Panc1 (cell line): ENCODE measurements around the gene LRIG3. TPM values are rescaled to one million over a fixed set of nuclear protein-coding genes. Genes with fewer than 3 reads are reported as not detected.

Experiments
- ATAC-seq: fragments of 200-7000 bp; cut with Tn5 transposase; 2 replicates; pipeline ENCODE4 v1.9.1; 2020; ENCODE audit warnings: mild to moderate bottlenecking, moderate library complexity
- Bru-seq: library from RNA; stranded (reverse); fragments of 400-500 nt; gene quantifications from one replicate; lab custom pipeline; 2021; lab: Mats Ljungman, UMichigan
- BruChase-seq, 2 experiments: library from RNA; stranded (reverse); fragments of 400-500 nt; gene quantifications; one replicate each; lab custom pipeline; 2021; lab: Mats Ljungman, UMichigan
- BruUV-seq: library from RNA; stranded (reverse); fragments of 400-500 nt; replicated peaks from 2 replicates; lab custom pipeline; 2021; lab: Mats Ljungman, UMichigan
- CTCF ChIA-PET: fragments of 300-600 bp; sonication (Branson Sonifier 250); formaldehyde crosslinking; loops from one replicate; lab custom pipeline; 2022; ENCODE audit warnings: antibody characterized with exemption; lab: Charles Lee
- POLR2A ChIA-PET: fragments of 300-600 bp; sonication (Branson Sonifier 250); formaldehyde crosslinking; loops from one replicate; lab custom pipeline; 2022; ENCODE audit warnings: antibody characterized with exemption; lab: Charles Lee
- DNase-seq: peaks from one replicate; pipeline ENCODE4 v3.0.0-alpha.2; 2010; ENCODE audit warnings: low read depth, low spot score
- H3K27ac ChIP-seq: 2 replicates; pipeline ENCODE4 v1.5.1; 2011; ENCODE audit warnings: mild to moderate bottlenecking, low read length, inconsistent platforms
- H3K27me3 ChIP-seq: fragments of 200-500 bp; sonication (Bioruptor generic); 2 replicates; pipeline ENCODE4 v1.6.0; 2014; ENCODE audit warnings: low read length, inconsistent platforms; ENCODE audit not compliant: control insufficient read depth, insufficient read depth
- H3K36me3 ChIP-seq: fragments of 200-500 bp; sonication (Bioruptor generic); 2 replicates; pipeline ENCODE4 v1.5.1; 2014; ENCODE audit warnings: inconsistent platforms, mild to moderate bottlenecking, low read length, moderate library complexity; ENCODE audit not compliant: control insufficient read depth, insufficient read depth
- H3K4me1 ChIP-seq: 2 replicates; pipeline ENCODE4 v1.5.1; 2011; ENCODE audit warnings: inconsistent platforms, mild to moderate bottlenecking, low read length, moderate library complexity; ENCODE audit not compliant: control insufficient read depth, insufficient read depth
- H3K4me3 ChIP-seq, 2 experiments: 2 replicates each; pipeline ENCODE4 v1.5.1; 2011 to 2012; ENCODE audit warnings: low read depth in 2 of 2, low read length in 2 of 2, mild to moderate bottlenecking in 2 of 2, inconsistent platforms in 1 of 2, moderate library complexity in 1 of 2
- H3K9me3 ChIP-seq: fragments of 200-500 bp; sonication (Bioruptor generic); 2 replicates; pipeline ENCODE4 v1.5.1; 2014; ENCODE audit warnings: low read depth, mild to moderate bottlenecking, inconsistent platforms, low read length, moderate library complexity; ENCODE audit not compliant: control insufficient read depth, insufficient read depth
- CTCF ChIP-seq: fragments of 450-650 bp; IDR thresholded peaks from 2 replicates; pipeline ENCODE4 v1.5.1; 2017; ENCODE audit warnings: mild to moderate bottlenecking
- POLR2AphosphoS5 ChIP-seq: IDR thresholded peaks from 2 replicates; pipeline ENCODE4 v1.6.1; 2012; ENCODE audit warnings: mild to moderate bottlenecking, low read depth, low read length, moderate library complexity
- REST ChIP-seq, 2 experiments: IDR thresholded peaks; 2 replicates each; pipeline ENCODE4 v1.6.1; 2011 to 2012; ENCODE audit warnings: low read depth in 2 of 2, control low read depth in 1 of 2, low read length in 1 of 2, mild to moderate bottlenecking in 1 of 2, moderate library complexity in 1 of 2; ENCODE audit not compliant: insufficient read depth in 1 of 2
- SIN3A ChIP-seq: IDR thresholded peaks from 2 replicates; pipeline ENCODE4 v1.6.1; 2012; ENCODE audit warnings: low read depth, mild to moderate bottlenecking, low read length, moderate library complexity, borderline replicate concordance; ENCODE audit not compliant: insufficient read depth
- TCF7L2 ChIP-seq: IDR thresholded peaks from 2 replicates; pipeline ENCODE4 v1.6.1; 2011; ENCODE audit warnings: mild to moderate bottlenecking, low read depth, low read length, inconsistent platforms
- in situ Hi-C: cut with HindIII; loops from 2 replicates; pipeline ENCODE4 v1.10.0; 2016; ENCODE audit warnings: low sequenced_read_pairs, low pct_unique_long_range_greater_than_20kb
- intact Hi-C: fragments of 100-400 bp; cut with micrococcal nuclease; formaldehyde crosslinking; loops from one replicate; pipeline ENCODE4 v1.10.0; 2022; ENCODE audit not compliant: unreplicated experiment
- long read RNA-seq: library from polyadenylated mRNA; unstranded; transcript quantifications from one replicate; pipeline ENCODE4 v2.0.0, GENCODE V29; 2021; ENCODE audit not compliant: unreplicated experiment
- polyA plus RNA-seq: library from polyadenylated mRNA; unstranded; fragments of >200 nt; gene quantifications from one replicate; pipeline ENCODE4 v1.2.1, GENCODE V29; 2012; ENCODE audit warnings: missing spikeins; ENCODE audit not compliant: insufficient read length
- total RNA-seq: library from RNA; stranded (reverse); gene quantifications from one replicate; pipeline ENCODE4 v1.2.1, GENCODE V29; 2021; ENCODE audit not compliant: unreplicated experiment

The LRIG3 gene
- total RNA-seq (12.1 TPM), Bru-seq, nascent RNA (percentile 77 among the genes with signal in this experiment), BruChase-seq, experiment 1, labeled RNA remaining after a 2-hour chase (percentile 60 among the genes with signal in this experiment), BruChase-seq, experiment 2, labeled RNA remaining after a 6-hour chase (percentile 50 among the genes with signal in this experiment)
- 4.1 TPM for polyA plus RNA-seq
- long read RNA-seq, full-length matches to known transcripts, result 22 of 28 reads
- long read RNA-seq, partial matches to known transcripts, result 1 of 28 reads
- long read RNA-seq, other reads (novel, unspliced or antisense), result 5 of 28 reads

- peak within 1 kb of the TSS; percentile 82 to 96 for H3K4me3 ChIP-seq
- ChIA-PET POLR2A (no interaction called here), CTCF (no interaction called here)
- H3K27ac ChIP-seq, result peak within 1 kb of the TSS; percentile 81
- in situ Hi-C loops, result no loop called here
- no TSS peak for BruUV-seq
- intact Hi-C loops, result no loop called here
- H3K36me3 ChIP-seq, result no peaks in the 10 kb centered on the region
- DNase-seq (peak; percentile 41), ATAC-seq (peak; percentile 94)
- TF ChIP-seq TCF7L2 (peak; percentile 88), POLR2AphosphoS5 (peak; percentile 32; the same call in 1 of the 2 replicates), SIN3A (no peak), CTCF (no peak), REST (IDR thresholded peaks at IDR 0.05; ENCODE audit: insufficient read depth in 1 of 2, low read depth in 2 of 2, low read length in 1 of 2) (no peak)
- no peaks in the 10 kb centered on the region; the same call in 1 of the 2 replicates for H3K27me3 ChIP-seq
- H3K9me3 ChIP-seq, result no peaks in the 10 kb centered on the region
- peaks cover 28% of the 10 kb centered on the region for H3K4me1 ChIP-seq
Observed at GRCh38 chr12:58920102-58920960, at the start of gene LRIG3. LRIG3 (minus strand) TSS chr12:58920504; CDS start chr12:58920235, 269 bp downstream.

GRCh38 chr12:58969237-58969636 is 48.9 kb upstream of the LRIG3 start:
- Histone ChIP-seq H3K27me3 (no peaks in the 10 kb centered on the region), H3K27ac (no peak overlapping the region), H3K4me3 (no peak overlapping the region), H3K36me3 (no peaks in the 10 kb centered on the region), H3K9me3 (no peaks in the 10 kb centered on the region), H3K4me1 (no peaks in the 10 kb centered on the region)
- TF ChIP-seq SIN3A (no peak), TCF7L2 (no peak)
- CTCF ChIA-PET, result interaction anchor here (0.6 kb wide), 1 partner anchor 101 kb away, joined by 4 read pairs; no protein-coding TSS in a partner anchor
- BruUV-seq, result no TSS peak
- in situ Hi-C loops, result no loop called here
- ATAC-seq (no peak), DNase-seq (no peak)
- intact Hi-C loops, result no loop called here
- POLR2A ChIA-PET, result no interaction called here
